Ramos (cell line): ENCODE measurements around the gene TSGA10IP.

ENCODE experiments used
- in situ Hi-C: fragments of 300-500 bp; cut with MboI; formaldehyde crosslinking; loops from one replicate; pipeline ENCODE4 v1.14.3; 2022; ENCODE audit warnings: low sequenced_read_pairs; ENCODE audit not compliant: unreplicated experiment

Gene TSGA10IP

DNA sequence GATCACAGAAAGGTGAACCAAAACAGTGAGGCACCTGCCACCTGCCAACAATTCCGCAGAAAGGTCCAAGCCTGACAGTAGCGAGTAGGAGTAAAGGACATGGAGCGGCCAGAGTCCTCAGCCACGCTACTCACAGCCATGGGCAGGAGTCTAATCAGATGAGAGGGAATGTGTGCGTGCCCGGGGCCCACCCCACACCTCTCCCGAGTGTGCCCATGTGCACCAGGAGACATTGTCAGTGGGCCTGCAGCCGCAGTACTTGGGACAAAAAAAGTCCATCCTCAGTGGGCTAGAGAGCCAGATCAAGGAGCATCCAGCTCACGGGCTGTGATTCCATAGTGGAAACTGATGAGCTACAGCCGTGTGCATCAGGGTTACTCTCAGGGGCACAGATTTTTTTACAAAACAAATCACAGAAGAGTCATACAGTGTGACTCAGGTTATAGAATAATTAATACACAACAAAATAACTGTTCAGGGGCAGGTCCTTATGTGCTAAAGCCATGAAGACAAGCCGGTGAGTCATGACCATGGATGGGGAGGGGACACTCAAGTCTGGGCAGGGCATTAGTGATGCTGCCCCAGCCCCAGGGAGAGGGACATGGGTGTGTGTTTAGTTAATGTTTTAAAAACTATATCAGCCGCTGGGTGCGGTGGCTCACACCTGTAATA lies 28.3 kb downstream of the TSGA10IP start:
- in situ Hi-C loops = no loop called here

DNA sequence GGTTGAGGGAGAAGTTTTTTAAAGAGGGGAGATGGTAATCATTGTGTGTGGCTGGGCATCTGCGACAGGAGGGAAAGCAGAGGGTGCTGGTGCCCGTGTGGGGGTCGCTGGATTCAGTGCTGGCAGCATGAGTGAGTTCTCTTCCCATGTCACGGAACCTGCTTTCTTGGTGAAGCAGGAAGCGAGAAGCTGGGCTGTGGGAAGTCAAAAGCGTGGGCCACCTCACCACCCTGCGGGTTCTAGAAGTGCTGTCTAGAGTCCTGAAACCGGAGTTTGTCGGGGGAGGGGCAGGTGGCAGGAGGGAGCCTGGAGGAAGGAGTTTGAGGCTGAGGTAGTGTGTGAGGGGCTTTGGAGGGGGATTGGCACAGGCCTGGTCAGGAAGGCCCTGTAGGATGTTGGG lies 30.5 kb downstream of the TSGA10IP start:
- in situ Hi-C loops = no loop called here

DNA sequence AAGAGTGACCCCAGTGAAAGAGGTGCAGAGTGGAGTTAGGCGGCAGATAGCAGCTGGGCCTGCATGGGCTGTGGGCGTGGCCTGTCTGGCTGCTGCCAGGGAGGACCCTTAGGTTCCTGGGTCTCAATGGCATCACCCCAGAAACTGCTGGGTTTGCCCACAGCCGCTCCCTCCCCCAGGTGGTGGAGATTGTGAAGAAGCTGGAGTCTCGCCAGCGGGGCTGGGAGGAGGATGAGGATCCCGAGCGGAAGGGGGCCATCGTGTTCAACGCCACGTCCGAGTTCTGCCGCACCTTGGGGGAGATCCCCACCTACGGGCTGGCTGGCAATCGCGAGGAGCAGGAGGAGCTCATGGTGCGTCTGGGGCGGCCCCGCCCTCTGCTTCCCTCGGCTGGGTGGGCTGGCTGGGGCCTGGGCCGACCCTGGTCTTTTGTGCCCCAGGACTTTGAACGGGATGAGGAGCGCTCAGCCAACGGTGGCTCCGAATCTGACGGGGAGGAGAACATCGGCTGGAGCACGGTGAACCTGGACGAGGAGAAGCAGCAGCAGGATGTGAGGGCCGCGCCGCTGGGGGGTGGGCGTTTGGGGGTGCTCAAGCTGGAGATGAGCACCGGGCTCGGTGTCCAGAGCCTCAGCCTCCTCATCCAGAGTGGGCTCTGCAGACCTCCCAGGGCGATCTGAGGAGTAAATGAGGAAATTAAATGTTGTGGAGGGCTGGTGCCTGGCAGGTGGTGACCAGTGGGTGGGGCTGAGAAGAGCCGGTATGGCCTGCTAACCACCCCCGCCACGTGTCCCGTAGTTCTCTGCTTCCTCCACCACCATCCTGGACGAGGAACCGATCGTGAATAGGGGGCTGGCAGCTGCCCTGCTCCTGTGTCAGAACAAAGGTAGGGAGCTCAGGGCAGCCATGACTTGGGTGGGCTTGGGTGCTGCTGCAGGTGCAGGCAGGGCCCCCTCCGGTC lies 31.2 kb downstream of the TSGA10IP start:
- in situ Hi-C loops = no loop called here

DNA sequence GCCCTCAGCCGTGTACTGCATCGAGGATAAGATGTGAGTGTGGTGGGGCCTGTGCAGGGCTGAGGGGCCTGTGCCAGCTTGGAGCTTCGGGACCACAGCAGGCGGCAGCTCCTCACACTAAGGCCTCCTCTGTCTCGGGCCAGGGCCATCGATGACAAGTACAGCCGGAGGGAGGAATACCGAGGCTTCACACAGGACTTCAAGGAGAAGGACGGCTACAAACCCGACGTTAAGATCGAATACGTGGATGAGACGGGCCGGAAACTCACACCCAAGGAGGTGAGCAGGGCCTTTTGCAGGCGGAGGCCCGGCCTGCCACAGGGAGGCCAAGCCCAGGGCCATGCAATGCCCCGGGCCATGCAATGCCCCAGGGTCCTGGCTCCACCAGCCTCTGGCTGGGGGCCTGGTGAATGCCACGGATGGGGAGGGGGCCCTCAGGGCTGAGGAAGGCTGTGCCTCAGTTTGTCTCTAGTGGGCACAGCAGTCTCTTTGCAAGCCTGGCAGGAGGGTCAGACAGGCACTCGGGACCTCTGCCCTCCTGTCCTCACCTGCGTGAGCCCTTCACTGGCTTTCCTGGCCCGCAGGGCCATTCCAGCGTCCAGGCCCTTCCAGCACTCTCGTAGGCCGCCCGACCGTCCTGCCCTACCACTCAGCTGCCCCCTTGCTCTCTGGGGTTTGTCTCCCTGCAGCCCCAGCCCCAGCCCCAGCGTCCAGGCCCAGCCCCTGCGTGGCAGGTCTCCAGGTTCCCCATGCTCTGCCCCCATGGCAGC lies 32.5 kb downstream of the TSGA10IP start:
- in situ Hi-C loops = no loop called here

DNA sequence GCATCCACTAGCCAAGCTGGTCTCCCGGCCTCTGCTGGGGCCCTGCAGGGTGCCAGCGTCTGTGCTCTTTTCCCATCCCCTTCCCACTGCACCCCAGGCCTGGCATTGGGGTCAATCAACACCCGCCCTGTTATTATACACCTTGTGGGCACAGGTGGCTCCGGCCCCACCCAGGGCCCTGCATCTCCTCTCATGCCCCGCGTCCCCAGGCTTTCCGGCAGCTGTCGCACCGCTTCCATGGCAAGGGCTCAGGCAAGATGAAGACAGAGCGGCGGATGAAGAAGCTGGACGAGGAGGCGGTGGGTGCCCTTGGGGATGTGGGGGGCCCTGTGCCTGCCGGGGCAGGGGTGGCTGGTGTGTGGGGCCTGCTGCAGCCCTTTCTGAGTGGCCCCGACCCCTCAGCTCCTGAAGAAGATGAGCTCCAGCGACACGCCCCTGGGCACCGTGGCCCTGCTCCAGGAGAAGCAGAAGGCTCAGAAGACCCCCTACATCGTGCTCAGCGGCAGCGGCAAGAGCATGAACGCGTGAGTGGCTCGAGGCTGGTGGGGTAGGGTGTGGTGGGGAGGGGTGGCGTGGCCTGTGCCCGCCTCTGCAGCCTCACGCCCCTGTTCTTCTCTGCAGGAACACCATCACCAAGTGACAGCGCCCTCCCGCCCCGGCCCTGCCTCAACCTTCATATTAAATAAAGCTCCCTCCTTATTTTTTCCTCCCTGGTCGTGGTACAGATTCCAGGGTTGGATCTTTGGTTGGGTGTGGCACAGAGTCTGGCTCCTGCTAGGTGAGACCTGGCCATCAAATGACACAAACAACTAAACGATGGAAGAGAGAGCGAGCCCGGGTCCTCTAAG lies 33.3 kb downstream of the TSGA10IP start:
- in situ Hi-C loops = no loop called here

DNA sequence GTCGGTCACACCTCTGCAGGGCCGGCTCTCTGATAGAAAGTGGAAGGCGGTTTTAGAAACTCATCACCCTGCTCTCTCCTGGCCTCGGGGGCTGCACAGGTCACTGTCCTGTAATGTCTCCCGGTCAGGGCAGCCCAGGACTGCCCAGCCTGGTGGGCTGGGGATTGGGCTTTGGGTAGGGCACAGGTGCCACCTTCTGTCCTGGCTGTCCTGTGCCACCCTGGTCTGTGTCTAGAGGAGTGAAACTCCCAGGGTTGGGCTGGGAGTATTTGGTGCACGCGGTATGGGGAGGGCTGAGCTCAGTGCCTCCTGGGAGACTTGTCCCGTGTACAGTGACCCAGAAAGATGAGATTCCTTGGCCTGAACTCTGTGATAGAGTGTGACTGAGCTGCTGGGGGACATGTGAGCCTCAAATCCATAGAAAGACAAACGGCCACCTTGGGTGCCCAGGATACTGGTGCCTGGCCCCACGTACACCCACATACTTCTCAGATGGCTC lies 34.0 kb downstream of the TSGA10IP start:
- in situ Hi-C loops = no loop called here

DNA sequence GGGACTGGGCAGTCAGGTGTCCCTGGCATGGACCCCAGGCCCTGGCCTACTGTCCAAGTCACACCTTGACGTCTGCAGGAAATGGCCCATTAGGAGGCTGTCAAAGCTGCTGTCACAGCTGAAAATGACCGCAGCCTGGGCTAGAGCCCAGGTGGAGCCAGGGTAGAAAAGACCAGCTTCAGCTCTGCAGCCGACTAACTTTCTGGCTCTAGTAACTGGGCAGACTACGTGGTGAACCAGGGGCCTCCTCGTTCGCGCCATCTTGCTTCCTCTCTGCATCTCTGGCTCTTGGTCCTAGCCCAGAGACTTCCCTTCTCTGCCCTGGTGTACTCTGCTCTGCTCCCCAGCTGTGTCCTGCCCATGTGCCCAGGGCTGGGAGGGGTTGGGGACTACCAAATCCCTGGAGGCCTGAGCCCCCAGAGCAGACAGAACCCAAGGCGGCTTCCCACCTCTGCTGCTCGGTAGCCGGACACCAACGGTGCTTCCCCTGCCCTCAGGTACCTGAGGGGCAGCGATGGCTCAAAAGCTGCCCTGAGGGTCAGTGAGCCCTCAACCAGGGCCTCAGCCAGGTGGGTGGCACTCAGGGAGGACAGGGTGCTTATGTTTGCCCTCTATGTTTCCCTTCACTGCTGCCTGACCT lies 35.9 kb downstream of the TSGA10IP start:
- in situ Hi-C loops = no loop called here

DNA sequence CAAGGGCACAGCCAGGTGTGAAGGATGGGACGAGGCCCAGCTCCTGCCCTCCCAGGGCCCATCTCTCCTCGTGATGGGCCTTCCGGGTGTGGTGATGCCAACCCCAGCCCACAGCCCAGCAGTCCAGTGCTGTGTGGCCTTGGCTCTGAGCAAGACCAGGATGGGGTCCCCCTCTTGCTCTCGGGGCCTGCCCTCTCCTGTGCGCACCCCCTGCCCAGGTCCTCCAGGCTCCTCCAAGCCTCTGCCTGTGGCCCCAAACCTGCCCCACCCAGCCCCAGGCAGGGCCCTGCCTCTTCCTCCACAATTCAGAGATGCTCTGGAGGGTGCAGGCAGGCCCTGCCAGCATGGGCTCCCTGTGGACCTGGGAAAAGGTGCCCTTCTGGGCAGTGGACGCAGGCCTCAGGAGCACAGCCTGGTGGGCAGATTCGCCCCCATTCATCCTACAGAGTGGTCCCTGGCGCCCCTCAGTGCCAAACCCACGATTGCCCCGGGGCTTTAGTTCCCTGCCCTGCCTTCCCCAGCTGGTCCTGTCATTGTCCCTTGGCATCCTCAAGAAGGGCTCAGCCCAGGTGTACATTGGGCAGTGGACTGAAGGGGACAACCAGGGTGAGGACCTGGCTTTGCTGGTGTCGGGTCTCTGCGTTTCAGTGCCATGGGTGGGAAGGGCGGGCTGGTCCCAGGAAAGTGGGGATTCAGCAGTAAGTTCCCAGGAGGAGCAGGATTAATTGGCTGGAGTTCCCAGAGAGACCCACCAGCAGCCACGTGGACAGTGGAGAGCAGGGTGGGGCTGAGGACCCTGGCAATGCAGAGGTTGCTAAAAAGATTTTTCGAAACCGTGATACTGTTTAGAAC lies 36.9 kb downstream of the TSGA10IP start:
- in situ Hi-C loops = no loop called here

DNA sequence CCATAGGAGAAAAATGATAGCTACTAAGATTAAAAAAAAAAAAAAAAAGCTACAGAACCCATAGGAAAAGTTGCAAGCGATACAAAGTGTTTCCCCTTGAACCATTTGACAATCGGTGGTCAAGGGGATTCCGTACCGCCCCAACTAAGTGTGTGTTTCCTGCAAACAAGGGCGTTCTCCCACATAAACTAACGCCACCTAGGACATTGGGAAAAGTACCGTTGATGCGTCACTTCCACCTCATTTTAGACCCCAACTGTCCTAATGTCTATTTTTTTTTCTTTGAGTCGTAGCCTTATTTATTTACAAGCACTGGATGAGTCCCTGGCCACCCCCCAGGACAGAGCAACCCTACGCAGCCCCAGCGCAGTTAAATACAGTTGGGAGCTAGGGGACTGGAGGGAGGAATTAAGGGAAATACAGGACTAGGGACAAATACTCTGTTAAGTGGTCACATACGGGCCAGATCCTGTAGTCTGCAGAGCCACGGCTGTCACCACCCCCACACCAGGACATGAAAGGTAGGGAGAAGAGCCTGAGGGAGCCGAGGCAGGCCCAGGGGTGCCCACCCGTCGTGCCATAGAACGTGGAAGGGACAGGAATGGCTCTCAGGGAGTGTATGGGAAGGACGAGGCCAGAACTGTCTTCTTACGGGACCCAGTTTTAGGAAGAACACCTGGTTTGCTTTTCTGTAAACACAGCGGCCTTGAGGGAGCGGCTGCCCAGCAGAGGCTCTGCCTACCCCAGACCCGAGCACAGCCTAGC lies 37.7 kb downstream of the TSGA10IP start:
- in situ Hi-C loops = no loop called here

DNA sequence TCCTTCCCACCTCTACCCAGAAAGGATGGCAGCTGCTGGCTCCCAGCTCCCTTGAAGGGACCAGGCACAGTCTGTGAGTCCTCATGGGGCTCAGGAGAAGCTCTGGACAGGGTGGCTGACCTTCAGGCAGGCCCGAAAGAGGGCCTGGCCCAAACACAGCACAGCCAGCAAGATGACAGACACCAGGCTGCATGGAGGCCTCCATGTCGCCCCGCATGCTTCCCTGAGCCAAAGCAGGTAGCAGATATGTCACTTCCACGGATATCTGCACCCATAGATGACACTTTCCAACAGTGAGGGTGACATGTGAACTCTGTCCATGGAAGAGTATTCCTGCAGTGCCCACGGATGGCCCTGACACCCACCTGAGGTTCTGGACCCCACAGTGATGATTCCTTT lies 38.3 kb downstream of the TSGA10IP start:
- in situ Hi-C loops = no loop called here

DNA sequence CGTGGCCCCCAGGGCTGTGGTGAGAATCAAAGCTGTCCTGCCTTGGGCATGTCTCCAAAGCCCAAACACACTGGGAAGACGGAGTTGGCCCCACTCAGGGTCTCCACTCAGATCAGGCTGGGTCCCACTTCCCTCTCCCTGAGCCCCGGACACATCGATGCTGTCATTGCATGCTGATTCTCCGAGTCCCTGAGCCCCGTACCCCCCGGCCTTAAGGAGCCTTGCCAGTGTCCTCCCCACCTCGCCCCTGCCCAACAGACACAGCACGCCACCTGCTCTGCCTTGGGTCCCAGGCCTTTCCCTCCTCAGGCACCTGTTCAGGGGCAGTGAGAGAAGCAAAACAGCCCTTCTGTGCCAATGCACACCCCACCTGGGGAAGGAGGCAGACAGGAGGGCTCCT lies 42.1 kb downstream of the TSGA10IP start:
- in situ Hi-C loops = loop anchor here (5.0 kb wide), 2 partner anchors 105 to 270 kb away; no protein-coding TSS in a partner anchor

DNA sequence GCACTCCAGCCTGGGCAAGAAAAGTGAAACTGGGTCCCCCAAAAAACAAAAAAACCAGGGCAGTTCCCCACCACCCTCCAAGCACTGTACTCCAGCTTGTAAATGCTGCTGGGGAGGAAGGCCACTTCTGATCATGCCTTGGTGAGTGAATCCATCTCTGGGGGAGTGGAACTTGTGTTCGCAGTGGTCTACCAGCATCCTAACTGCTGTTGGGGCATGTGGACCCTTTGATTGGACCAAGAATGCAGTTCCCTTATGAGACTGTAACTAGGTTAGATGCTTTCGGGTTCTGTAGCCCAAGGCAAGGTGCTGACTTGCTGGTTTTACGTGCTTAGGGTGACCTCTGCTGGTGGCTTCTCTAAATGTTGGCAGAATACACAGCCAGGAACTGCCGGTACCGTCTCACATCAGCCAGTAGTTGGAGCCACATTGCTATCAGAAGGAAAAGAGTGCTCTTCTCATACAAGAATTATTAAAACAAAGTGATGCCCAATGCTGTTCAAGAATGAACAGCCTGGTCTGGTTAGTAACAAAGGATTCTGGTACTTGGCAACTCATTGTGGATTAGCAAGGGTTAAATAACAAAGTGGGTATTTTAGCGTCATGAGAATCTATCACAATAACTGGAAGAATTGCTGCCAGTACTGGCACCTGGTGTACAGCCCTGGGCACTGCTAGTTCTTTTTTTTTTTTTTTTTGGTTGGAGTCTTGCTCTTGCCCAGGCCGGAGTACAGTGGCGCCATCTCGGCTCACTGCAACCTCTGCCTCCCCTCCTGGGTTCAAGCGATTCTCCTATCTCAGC lies 43.7 kb downstream of the TSGA10IP start:
- in situ Hi-C loops = loop anchor here (5.0 kb wide), 2 partner anchors 107 to 272 kb away; no protein-coding TSS in a partner anchor

DNA sequence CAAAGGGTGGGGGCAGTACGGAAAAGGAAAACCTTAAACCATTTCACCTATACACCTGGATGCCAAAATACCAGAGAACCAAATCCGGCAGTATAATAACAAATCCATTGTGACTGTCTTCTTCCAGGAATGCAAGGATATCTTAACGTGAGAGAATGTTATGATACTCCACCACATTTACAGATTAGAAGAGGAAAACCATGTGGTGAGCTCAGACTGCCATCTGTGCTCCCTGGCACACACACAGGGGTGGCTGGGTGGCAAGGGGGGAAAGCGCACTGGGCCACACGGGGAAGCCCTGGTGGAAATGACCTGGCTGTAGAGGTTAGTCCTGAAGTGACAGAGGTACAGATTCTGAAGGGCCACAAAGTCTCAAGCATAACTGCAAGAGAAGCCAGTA lies 46.8 kb downstream of the TSGA10IP start:
- in situ Hi-C loops = no loop called here

DNA sequence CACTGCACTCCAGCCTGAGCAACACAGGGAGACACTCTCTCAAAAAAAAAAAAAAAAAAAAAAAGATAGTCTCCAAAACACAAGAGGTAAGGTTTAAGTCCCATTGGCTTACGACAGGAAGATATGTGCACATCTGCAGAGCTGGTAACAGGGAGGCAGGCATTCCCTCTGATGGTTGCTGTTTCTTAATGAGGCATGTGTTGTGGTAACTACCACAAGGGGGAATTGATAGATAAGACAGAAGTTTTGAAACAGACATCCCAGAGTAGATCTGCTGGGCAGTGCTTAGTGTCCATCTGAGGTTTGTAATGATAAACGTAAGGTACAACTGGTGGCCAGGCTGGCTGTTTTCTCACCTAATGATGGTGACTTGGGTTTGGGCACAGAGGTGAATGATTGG lies 52.0 kb downstream of the TSGA10IP start:
- in situ Hi-C loops = no loop called here

DNA sequence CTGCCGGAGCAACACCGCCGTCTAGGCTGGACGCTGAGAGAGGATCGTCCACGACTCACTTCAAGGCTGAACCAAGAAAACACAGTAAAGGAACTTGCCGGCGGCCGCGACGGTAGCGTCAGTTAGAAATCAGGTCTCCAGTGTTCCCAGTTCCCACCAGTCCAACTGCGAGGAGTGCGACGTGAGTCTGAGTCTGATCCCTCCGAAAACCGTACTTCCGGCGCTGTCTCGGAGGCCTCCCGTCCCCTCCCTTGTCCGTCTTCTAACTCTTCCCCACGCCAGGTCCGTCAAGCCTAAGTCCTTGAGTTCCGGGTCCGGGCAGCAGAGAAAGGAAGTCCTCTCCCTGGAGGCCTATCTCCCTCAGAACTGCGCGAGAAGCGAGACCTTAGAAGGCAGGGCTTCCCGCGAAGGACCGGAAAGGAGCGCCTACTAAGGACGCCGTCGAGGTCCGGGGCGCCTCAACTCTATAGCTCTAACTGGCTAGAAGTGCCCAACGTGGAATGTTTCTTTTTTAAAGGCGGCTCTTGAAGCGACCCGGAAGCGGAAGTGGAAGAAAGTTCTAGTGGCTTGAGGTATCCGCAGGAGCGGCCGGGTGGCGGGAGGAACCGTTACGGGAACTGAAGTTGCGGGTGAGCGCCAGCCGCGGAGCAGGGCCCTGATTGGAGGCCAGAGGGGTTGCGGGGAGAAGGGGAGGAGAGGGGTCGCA lies 56.8 kb downstream of the TSGA10IP start, which contains the start of the genes BANF1 and EIF1AD:
BANF1 (plus strand) TSS at position 562 of the 706 bp plus-strand sequence. CDS start 748 bp downstream, outside the sequence.
EIF1AD (minus strand) TSS at position 216 of the 706 bp plus-strand sequence. CDS start 1,768 bp downstream, outside the sequence.
- in situ Hi-C loops = no loop called here
